ENCODE results near the gene TNKS2. TPM values are rescaled to one million over a fixed set of nuclear protein-coding genes. Genes with fewer than 3 reads are reported as not detected.
"Not testable (repeated sequence)": the region's sequence is repeated elsewhere in the genome, so short reads cannot be mapped to it uniquely, and the experiment has no call there.

The TNKS2 gene
- total RNA-seq, 1 experiment from 2014 or later = 27.0 TPM

DNA sequence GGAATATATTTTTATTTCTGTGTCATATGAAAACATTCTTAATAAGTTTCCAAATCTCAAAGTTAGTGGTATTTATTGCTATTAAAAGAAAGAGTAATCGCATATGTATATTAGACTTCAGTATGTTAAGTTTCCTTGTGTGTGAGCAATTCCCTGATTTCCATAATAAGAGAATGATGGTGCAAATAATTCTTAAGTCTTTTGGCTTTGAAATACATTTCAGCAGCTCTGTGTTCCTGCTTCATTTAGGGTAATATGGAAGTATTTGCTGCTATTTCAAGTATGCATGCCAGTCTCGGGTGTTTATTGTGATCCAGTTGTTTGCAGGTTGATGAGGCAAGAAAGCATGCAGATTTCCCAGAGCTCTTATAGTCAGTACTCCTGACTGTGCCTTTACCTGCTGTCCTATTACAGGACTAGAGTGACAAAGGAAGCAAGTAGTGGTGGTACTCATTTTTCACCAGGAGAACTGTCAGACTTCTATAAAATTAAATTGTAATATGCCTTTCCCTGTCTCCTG, 67.4 kb downstream of the TNKS2 start:
- DNase-seq (ENCODE audit: low read depth) = no peak

DNA sequence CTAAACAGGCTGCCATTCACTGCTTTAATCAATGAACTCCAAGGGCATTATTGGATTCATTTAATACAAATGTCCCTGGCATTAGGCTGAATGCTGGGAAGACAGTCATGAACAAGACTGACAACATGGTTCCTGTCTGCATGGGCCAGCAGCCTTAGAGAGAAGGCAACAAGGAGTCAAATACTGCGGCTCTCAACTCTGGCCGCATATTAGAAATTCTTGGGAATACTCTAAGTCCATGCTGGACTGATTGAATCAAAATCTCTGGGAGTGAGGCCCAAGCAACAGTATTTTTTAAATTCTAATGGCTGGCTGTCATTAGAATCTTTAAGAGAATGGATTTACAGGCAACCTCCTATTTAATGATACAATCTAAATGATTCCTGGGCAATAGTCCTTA, 76.9 kb downstream of the TNKS2 start:
- no peak for DNase-seq (ENCODE audit: low read depth)

GRCh38 chr10:91875779-91876178, 77.6 kb downstream of the TNKS2 start:
- DNase-seq (ENCODE audit: low read depth) = no peak

DNA sequence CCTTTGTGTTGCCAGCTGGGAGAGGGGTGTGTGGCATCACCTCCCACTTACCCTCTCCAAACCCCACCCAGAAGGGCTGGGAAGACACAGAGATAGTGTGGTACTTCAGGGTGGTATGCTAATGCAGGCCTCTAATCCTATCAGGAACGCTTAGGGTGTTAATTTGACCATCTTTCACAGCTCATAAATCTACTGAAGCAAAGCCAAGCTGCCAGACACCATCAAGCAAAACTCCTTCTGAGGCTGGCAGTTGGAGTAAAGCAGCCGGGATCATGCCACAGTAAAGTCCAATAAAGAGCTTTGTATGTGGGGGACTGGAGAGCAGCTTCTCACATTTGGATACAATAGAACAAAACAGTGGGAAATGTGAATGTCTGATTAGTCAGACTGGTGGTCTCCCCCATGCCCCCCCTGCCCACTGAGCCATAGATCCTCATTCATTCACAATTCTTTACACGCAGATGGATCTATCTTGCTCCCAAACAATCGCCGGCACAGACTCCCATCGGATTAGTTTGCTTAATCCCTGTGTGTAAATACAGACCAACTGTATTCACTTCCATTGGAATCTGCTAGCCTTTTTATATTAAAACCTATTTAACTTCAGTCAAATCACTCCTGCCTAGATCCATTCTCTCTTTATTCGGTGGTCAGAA, 81.4 kb downstream of the TNKS2 start:
- DNase-seq (ENCODE audit: low read depth) = no peak

DNA sequence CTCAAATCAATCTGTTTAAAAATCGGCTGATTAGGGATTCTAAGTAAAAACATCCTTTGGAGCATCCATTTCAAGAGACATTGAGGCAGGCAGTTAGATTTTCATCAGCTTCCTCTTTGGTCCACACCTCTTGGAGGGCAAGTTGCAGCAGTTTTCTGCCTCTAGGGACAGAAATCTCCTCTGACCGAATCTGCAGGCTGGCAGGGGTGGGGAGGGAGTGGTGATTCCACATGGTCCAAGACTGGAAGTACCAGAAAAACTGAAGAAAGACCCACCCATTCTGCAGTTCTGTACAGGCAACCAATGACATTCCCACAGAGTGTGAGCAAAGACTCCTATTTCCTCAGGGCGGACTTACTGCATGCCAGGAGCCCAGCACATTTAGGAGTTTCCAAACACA, 82.1 kb downstream of the TNKS2 start:
- peak; percentile 23 for DNase-seq (ENCODE audit: low read depth)

GRCh38 chr10:91883549-91884444, 85.6 kb downstream of the TNKS2 start:
- no peak for DNase-seq (ENCODE audit: low read depth)

GRCh38 chr10:91884536-91884935, 86.3 kb downstream of the TNKS2 start:
- DNase-seq (ENCODE audit: low read depth) = no peak

DNA sequence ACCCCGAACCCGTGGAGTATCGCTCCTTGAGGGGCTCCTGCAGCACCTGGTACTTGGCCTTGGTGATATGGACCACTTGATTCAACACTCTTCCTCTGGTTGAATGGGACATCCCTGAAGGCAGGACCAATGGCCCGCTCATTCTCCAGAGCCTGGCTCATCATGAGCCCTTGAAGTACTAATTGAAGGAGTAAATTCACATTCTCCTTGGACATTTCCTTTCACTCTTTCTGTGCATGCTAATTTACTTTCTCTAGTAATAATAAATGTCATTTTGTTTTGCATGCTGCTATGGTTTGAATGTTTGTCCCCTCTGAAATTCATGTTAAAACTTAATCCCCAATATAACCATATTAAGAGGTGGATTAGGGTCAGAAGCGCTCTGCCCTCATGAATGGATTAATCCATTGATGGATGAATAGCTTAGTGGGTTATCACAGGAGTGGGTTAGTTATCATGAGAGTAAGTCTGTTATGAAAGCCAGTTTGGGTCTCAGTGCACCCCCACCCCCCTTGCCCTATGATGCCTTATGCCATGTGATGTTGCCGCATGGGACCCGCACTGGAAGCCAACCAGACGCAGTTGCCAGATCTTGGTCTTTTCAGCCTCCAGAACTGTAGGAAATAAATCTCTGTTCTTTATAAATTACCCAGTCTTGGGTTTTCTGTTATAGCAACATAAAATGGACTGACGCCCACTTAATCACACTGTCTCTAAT, 87.3 kb downstream of the TNKS2 start:
- no peak for DNase-seq (ENCODE audit: low read depth)

DNA sequence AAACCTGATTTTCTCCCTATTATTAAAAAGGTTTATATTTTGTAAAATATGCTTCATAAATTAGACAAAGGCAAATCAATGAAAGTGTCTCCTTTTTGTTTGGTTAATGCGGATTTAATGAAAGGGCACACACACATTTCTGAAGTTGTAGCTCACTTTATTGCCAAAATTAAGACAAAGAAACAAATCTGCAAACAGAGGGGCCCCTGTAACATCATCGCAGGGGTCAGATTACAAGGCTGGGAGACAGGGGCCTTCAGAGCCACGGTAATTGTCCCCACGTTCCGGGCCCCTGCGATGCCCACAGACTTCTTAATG, 88.7 kb downstream of the TNKS2 start:
- no peak for DNase-seq (ENCODE audit: low read depth)

- no peak for DNase-seq (ENCODE audit: low read depth)
Observed at GRCh38 chr10:91887272-91888076, 89.2 kb downstream of the TNKS2 start.

DNA sequence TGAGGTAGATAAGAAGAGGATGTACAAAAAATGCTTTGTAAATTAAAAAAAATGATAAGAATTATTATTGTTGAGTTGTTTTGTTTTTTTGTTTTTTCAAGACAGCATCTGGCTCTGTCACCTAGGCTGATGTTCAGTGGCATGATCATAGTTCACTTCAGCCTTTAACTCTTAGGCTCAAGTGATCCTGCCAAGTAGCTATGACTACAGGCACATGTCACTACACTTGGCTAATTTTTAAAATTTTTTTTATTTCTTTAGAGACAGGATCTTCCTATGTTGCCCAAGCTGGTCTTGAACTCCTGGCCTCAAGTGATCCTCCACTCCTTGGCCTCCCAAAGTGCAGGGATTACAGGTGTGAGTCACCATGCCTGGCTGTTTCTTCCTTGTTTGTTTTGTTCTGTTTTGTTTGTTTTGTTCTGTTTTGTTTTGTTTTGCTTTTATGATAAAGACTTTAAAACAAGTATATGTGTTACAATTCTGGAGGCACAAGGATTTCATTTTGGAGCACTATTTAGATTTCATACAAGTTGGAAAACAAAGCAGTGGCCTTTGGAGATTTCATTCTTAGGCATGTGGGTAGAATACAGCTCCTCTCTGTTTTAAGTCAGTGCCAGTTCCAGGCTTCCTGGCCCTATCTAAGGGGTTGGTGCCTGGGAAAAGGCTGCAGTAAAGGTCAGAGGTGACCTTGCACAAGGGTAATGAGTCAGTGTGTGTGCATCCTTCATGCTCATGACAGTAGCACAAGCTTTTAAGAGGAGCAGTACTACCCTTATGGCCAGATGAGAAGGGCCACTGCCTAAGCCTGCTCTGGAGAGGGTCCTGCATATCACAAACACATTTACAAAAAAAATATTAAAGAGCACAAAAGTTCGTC, 93.1 kb downstream of the TNKS2 start:
- peak; percentile 82 for DNase-seq (ENCODE audit: low read depth)

- no peak for DNase-seq (ENCODE audit: low read depth)
Observed at GRCh38 chr10:91893051-91893450, 94.8 kb downstream of the TNKS2 start.

DNA sequence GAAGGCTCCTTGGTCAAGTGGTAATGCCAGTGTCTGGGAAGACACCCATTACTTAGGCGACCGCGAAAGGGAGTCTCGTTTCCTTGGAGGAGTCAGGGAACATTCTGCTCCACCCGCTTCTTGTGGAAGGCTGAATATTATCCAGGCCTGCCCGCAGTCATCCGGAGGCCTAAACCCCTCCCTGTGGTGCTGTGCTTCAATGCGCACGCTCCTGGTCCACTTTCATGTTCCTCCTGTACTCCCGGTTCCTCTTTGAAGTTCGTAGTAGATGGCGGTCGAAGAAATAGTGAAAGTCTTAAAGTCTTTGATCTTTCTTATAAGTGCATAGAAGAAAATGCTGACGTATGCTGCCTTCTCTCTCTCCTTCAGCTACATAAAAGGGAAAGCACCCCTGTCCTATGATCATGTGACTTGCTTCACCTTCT, 96.0 kb downstream of the TNKS2 start:
- DNase-seq (ENCODE audit: low read depth) = not testable (repeated sequence)

DNA sequence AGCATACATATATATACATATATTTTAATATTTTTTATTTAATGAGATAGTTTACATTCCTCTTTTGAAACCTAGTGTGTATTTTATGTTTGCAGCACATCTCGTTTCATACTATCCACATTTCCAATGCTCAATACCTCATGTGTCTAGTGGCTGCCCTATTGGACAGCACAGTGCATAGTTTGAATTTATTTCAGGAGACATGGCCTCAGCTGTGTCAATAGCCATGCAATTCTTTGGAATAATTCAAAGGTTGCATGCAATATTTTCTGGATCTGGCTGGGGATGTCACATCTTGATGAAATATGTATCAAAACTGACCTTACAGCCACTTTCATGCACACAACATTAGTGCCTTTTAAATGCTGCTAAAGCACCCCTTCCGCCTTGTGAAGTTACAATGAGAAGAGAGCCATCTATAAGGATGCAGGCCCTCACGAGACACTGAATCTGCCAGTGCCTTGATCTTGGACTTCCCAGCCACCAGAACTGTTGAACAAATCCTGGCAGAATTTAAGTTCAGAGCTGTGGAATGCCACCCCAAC, 98.1 kb downstream of the TNKS2 start:
- no peak for DNase-seq (ENCODE audit: low read depth)

GRCh38 chr10:91897421-91897820, 99.2 kb downstream of the TNKS2 start:
- no peak for DNase-seq (ENCODE audit: low read depth)

- peak; percentile 92 for DNase-seq (ENCODE audit: low read depth)
Observed at GRCh38 chr10:91901784-91902677, 103.8 kb downstream of the TNKS2 start.

GRCh38 chr10:91907033-91907594, 108.9 kb downstream of the TNKS2 start:
- DNase-seq (ENCODE audit: low read depth) = no peak

DNA sequence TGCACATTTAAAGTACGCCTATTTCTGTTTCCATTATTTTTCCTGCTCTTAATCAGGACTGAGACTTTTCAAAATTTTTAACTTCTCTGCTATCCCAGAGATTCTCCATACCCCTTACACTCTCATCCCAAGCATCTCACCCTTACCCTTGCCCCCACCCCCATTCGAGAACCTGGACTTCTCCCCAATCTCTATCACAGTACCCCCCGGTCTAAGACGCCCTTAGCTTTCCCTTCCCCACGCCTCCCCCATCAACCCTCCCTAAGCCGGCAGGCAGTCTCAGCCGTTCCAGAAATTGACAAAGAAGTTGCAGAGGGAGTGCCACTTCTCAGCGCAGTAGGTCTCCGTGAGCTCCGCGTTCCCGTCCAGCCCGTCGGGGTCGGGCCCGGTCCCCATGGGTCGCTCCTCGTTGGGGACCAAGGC, 109.7 kb downstream of the TNKS2 start:
- no peak for DNase-seq (ENCODE audit: low read depth)

Measured in HT1080 (cell line).